ENCODE results near the gene MTERF4.

The MTERF4 gene, protein sequence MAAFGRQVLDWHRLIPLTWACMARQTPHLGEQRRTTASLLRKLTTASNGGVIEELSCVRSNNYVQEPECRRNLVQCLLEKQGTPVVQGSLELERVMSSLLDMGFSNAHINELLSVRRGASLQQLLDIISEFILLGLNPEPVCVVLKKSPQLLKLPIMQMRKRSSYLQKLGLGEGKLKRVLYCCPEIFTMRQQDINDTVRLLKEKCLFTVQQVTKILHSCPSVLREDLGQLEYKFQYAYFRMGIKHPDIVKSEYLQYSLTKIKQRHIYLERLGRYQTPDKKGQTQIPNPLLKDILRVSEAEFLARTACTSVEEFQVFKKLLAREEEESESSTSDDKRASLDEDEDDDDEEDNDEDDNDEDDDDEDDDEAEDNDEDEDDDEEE

GRCh38 chr2:241102239-241102803 lies at the start of gene MTERF4:
TSS of gene MTERF4 (minus strand) at chr2:241102287. CDS start at chr2:241102273, 14 bp downstream.
- peak; percentile 84 for DNase-seq (ENCODE audit: low read depth)

DNA sequence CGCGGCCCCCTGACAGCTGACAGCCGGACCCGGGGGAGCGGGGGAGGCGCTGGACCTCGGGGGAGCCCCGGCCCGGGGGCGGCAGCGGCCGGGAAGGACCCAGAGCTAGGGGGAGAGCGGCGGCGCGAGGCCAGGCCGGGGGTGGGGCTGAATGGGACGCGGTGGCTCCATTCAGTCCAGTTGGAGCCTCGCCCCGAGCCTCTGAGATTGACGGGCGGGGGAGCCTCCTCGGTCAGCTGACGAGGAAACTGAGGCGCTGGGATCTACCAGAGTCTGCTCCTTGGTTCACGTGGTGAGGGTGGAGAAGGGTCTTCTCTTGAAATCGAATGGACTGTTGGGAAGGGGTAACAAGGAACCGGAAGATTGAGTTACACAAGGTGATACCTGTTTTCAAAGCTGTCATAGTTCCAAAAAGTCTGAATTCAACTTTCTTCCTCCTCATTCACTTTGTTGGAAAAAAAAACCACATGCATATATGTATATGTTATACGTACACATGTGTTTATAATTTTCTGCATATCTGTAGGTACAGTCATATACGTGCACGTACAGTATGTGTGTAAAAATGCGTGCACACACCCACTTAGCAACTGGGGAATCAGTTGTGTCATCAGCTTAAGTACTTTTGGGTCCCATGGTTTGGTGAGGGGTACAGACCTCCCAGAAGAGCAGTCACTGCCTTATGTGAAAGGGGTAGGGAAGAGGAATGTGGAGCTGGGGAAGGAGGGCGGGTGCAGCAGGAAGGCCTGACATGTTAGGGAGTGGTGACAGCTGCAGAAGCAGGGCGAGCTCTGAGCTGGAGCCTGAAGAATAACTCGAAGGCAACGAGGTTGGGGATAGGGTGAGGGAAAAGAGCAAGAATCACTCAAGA lies 48.8 kb upstream of the MTERF4 start:
- no peak for DNase-seq (ENCODE audit: low read depth)

- DNase-seq (ENCODE audit: low read depth), result peak; percentile 90
Measured at GRCh38 chr2:241149925-241150659, 48.0 kb upstream of the MTERF4 start, which contains the start of gene PPP1R7. TSS of gene PPP1R7 (plus strand) at chr2:241150467. CDS start at chr2:241150496, 29 bp downstream.

DNA sequence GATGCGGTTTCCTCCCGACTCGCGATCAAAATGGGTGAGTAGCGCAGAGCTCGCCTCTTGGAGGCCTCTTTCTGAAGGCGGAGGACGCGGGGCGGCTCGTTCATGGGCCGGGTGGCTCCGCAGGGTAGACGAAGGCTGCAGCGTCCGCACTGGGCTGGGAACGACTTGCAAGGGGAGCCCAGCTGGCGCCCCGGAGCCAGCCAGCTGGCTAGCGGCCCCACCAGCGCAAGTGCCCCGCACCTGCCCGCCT lies 47.5 kb upstream of the MTERF4 start:
- no peak for DNase-seq (ENCODE audit: low read depth)

- peak; percentile 89 for DNase-seq (ENCODE audit: low read depth)
Measured at GRCh38 chr2:241148891-241149674, 47.0 kb upstream of the MTERF4 start, which contains the start of gene PASK. TSS of gene PASK (minus strand) at chr2:241149472. CDS start at chr2:241143032, 6,440 bp downstream.

GRCh38 chr2:241148239-241148638 lies 46.2 kb upstream of the MTERF4 start:
- DNase-seq (ENCODE audit: low read depth), result no peak

DNA sequence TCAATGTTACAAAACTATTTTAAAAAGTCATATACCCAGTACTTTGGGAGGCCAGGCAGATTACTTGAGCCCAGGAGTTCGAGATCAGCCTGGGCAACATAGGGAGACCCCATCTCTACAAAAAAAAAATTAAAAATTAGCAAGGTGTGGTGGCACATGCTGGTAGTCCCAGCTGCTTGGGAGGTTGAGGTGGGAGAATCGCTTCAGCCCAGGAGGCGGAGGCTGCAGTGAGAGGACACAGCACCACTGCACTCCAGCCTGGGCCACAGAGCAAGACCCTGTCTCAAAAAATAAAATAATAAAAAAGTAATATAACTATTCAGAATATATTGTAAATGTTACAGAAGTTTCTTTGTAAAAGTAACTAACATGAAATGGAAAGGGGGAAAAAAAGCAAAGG lies 45.2 kb upstream of the MTERF4 start:
- DNase-seq (ENCODE audit: low read depth), result no peak

GRCh38 chr2:241146286-241146685 lies 44.2 kb upstream of the MTERF4 start:
- DNase-seq (ENCODE audit: low read depth), result no peak

- no peak for DNase-seq (ENCODE audit: low read depth)
Measured at GRCh38 chr2:241142593-241142992, 40.5 kb upstream of the MTERF4 start.

GRCh38 chr2:241142063-241142462 lies 40.0 kb upstream of the MTERF4 start:
- DNase-seq (ENCODE audit: low read depth), result no peak

GRCh38 chr2:241141214-241141770 lies 39.2 kb upstream of the MTERF4 start:
- no peak for DNase-seq (ENCODE audit: low read depth)

DNA sequence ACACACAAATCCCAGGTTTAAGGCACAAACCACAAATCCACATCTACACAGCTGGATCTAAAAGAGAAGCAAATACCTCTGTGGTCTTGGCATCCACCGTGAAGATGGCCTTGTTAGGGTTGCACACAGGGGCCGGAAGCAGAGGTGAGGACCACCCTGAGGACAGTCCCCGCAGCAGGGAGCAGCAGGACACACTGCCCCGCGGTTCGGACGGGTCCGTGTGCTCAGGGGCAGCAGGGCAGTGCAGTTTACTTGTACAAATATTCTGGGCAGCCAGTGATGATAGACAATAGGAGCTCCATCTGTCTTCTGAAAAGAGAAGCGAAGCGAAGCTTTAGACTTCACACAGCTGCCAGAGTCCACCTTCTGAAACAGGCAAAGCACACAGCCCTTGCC lies 38.4 kb upstream of the MTERF4 start:
- DNase-seq (ENCODE audit: low read depth), result no peak

GRCh38 chr2:241139531-241140444 lies 37.7 kb upstream of the MTERF4 start:
- no peak for DNase-seq (ENCODE audit: low read depth)

- no peak for DNase-seq (ENCODE audit: low read depth)
Measured at GRCh38 chr2:241138471-241138870, 36.4 kb upstream of the MTERF4 start.

- DNase-seq (ENCODE audit: low read depth), result no peak
Measured at GRCh38 chr2:241137276-241138190, 35.4 kb upstream of the MTERF4 start.

- DNase-seq (ENCODE audit: low read depth), result no peak
Measured at GRCh38 chr2:241136661-241137260, 34.7 kb upstream of the MTERF4 start.

- no peak for DNase-seq (ENCODE audit: low read depth)
Measured at GRCh38 chr2:241136191-241136590, 34.1 kb upstream of the MTERF4 start.

- no peak for DNase-seq (ENCODE audit: low read depth)
Measured at GRCh38 chr2:241135737-241136136, 33.6 kb upstream of the MTERF4 start.
